Measurements from ENCODE around the gene PHAF1.
A peak's percentile ranks its signal among the peaks of the same experiment; 100 is the strongest.

Gene PHAF1

GRCh38 chr16:67182288-67182687, 72.5 kb downstream of the PHAF1 start:
- no peak for DNase-seq (ENCODE audit: low read depth)

GRCh38 chr16:67183284-67183626, 73.5 kb downstream of the PHAF1 start:
- DNase-seq (ENCODE audit: low read depth), result no peak

GRCh38 chr16:67183627-67184452, 74.1 kb downstream of the PHAF1 start, which contains the start of gene MATCAP1:
Gene MATCAP1 (minus strand): TSS chr16:67183963. CDS start chr16:67180610, 3,353 bp downstream.
- DNase-seq (ENCODE audit: low read depth), result peak; percentile 95

GRCh38 chr16:67184453-67184994, 74.8 kb downstream of the PHAF1 start:
- no peak for DNase-seq (ENCODE audit: low read depth)

- peak; percentile 77 for DNase-seq (ENCODE audit: low read depth)
Measured at GRCh38 chr16:67184995-67185650, 75.4 kb downstream of the PHAF1 start.

GRCh38 chr16:67185651-67186134, 76.0 kb downstream of the PHAF1 start:
- no peak for DNase-seq (ENCODE audit: low read depth)

- no peak for DNase-seq (ENCODE audit: low read depth)
Measured at GRCh38 chr16:67186550-67186950, 76.8 kb downstream of the PHAF1 start.

- DNase-seq (ENCODE audit: low read depth), result no peak
Measured at GRCh38 chr16:67187175-67187890, 77.6 kb downstream of the PHAF1 start.

- DNase-seq (ENCODE audit: low read depth), result no peak
Measured at GRCh38 chr16:67188323-67188722, 78.6 kb downstream of the PHAF1 start.

GRCh38 chr16:67188798-67189197, 79.1 kb downstream of the PHAF1 start:
- DNase-seq (ENCODE audit: low read depth), result no peak

GRCh38 chr16:67190041-67190440, 80.3 kb downstream of the PHAF1 start, which contains the start of gene EXOC3L1:
Gene EXOC3L1 (minus strand): TSS chr16:67190136. CDS start chr16:67189676, 460 bp downstream.
- no peak for DNase-seq (ENCODE audit: low read depth)

GRCh38 chr16:67190448-67191399, 81.0 kb downstream of the PHAF1 start:
- no peak for DNase-seq (ENCODE audit: low read depth)

GRCh38 chr16:67191411-67191994, 81.8 kb downstream of the PHAF1 start:
- DNase-seq (ENCODE audit: low read depth), result no peak

GRCh38 chr16:67191995-67192681, 82.4 kb downstream of the PHAF1 start, which contains the start of gene E2F4:
Gene E2F4 (plus strand): TSS chr16:67192155. CDS start chr16:67192228, 73 bp downstream.
- DNase-seq (ENCODE audit: low read depth), result peak; percentile 84

- no peak for DNase-seq (ENCODE audit: low read depth)
Measured at GRCh38 chr16:67192781-67193361, 83.1 kb downstream of the PHAF1 start.

- DNase-seq (ENCODE audit: low read depth), result no peak
Measured at GRCh38 chr16:67193536-67193935, 83.8 kb downstream of the PHAF1 start.

- DNase-seq (ENCODE audit: low read depth), result no peak
Measured at GRCh38 chr16:67194260-67194659, 84.5 kb downstream of the PHAF1 start.

- DNase-seq (ENCODE audit: low read depth), result no peak
Measured at GRCh38 chr16:67195676-67196075, 85.9 kb downstream of the PHAF1 start.

- no peak for DNase-seq (ENCODE audit: low read depth)
Measured at GRCh38 chr16:67196881-67197280, 87.1 kb downstream of the PHAF1 start.

- no peak for DNase-seq (ENCODE audit: low read depth)
Measured at GRCh38 chr16:67197704-67198103, 88.0 kb downstream of the PHAF1 start.
